Right cardiac atrium (tissue), 5 donors: Measurements from ENCODE around the gene EFCAB6. TPM values are rescaled to one million over a fixed set of nuclear protein-coding genes. Genes with fewer than 3 reads are reported as not detected.

ENCODE experiments used
- ATAC-seq, 2 donors: fragments of 200-7000 bp; cut with Tn5 transposase; one replicate each; pipeline versions ENCODE4 v1.8.0 to v1.9.1; 2020; ENCODE audit warnings: moderate library complexity in 2 of 2, mild to moderate bottlenecking in 1 of 2
- DNase-seq, 3 donors: peaks; one replicate each; pipeline ENCODE4 v3.0.0-alpha.2; 2020
- H3K27ac ChIP-seq: one replicate; pipeline ENCODE4 v1.5.1; 2013; ENCODE audit warnings: mild to moderate bottlenecking, low read length, control low read depth, moderate library complexity
- H3K27me3 ChIP-seq: one replicate; pipeline ENCODE4 v1.6.1; 2013; ENCODE audit not compliant: control insufficient read depth, insufficient read depth
- H3K4me1 ChIP-seq: one replicate; pipeline ENCODE4 v1.6.1; 2013; ENCODE audit warnings: low read length; ENCODE audit not compliant: control insufficient read depth, insufficient read depth
- H3K4me3 ChIP-seq: one replicate; pipeline ENCODE4 v1.5.1; 2013; ENCODE audit warnings: low read length, control low read depth
- H3K9me3 ChIP-seq: one replicate; pipeline ENCODE4 v1.6.1; 2013; ENCODE audit warnings: low read length; ENCODE audit not compliant: control insufficient read depth
- WGBS: extraction: QIAGEN DNeasy Blood & Tissue Kit; methylation state at CpG from one replicate; pipeline ENCODE4 v1.1.7; 2013; 5-methylcytosine and 5-hydroxymethylcytosine counted together
- intact Hi-C, 4 donors: fragments of 100-400 bp; cut with DNase I; formaldehyde crosslinking; loops; one replicate each; pipeline versions ENCODE4 v1.11.0 to v1.14.0; 2022 to 2023
- polyA plus RNA-seq: library from polyadenylated mRNA; stranded (reverse); fragments of 200-250 nt; gene quantifications from one replicate; pipeline ENCODE4 v1.2.3, GENCODE V29; 2013
- total RNA-seq, 4 donors: library from RNA; stranded (reverse); fragmentation: NEBNext Ultra II Directional; extraction: Animal tissue kit (Norgen Biotek cat#: 25700); gene quantifications; one replicate each; pipeline ENCODE4 v1.2.1, GENCODE V29; 2021
- donor health status: healthy with polysubstance abuse.
- donor health status: DM: no; HTN: yes; CAD: no.
- donor health status: DM: no; HTN: no; CAD: no.
- donor health status: DM: no; HTN: yes; CAD: no; lungs with severe emphysema.
- donor health status: DM: yes; HTN: yes; CAD: no.

The EFCAB6 gene
- total and polyA plus RNA-seq, 5 donors: 0.70 to 3.4 (median 1.8) TPM

- H3K4me3 ChIP-seq: no peak overlapping the region
- H3K27me3 ChIP-seq: no peaks in the 10 kb centered on the region
- H3K4me1 ChIP-seq: peaks cover 2% of the 10 kb centered on the region
- ATAC-seq (no peak), DNase-seq (peak in 2 of 3 donors; percentile 33 to 63)
- intact Hi-C loops: no loop called here
- no peaks in the 10 kb centered on the region for H3K9me3 ChIP-seq
- 62% methylated on average over 36 of the region's 36 CpGs for WGBS
- H3K27ac ChIP-seq: no peak overlapping the region
Measured at GRCh38 chr22:43833286-43834240, 21.5 kb upstream of the EFCAB6 start.

GRCh38 chr22:43832393-43833265 is 20.5 kb upstream of the EFCAB6 start:
- ATAC-seq (no peak), DNase-seq (peak in 2 of 3 donors; percentile 13 to 50)
- Histone ChIP-seq H3K9me3 (no peaks in the 10 kb centered on the region), H3K27me3 (no peaks in the 10 kb centered on the region), H3K4me3 (no peak overlapping the region), H3K27ac (no peak overlapping the region), H3K4me1 (peaks cover 2% of the 10 kb centered on the region)
- 89% methylated on average over 18 of the region's 18 CpGs for WGBS
- intact Hi-C loops: no loop called here

GRCh38 chr22:43831561-43832392 is 19.7 kb upstream of the EFCAB6 start:
- no peak overlapping the region for H3K4me3 ChIP-seq
- WGBS: 93% methylated on average over 33 of the region's 33 CpGs
- H3K9me3 ChIP-seq: no peaks in the 10 kb centered on the region
- intact Hi-C loops: no loop called here
- DNase-seq: peak in 2 of 3 donors; percentile 9 to 45
- ATAC-seq: no peak
- H3K4me1 ChIP-seq: peaks cover 2% of the 10 kb centered on the region
- H3K27me3 ChIP-seq: no peaks in the 10 kb centered on the region
- no peak overlapping the region for H3K27ac ChIP-seq

- Histone ChIP-seq H3K4me1 (peaks cover 2% of the 10 kb centered on the region), H3K27ac (peak overlapping the region; percentile 13), H3K9me3 (no peaks in the 10 kb centered on the region), H3K27me3 (no peaks in the 10 kb centered on the region), H3K4me3 (no peak overlapping the region)
- 72% methylated on average over 12 of the region's 12 CpGs for WGBS
- ATAC-seq (no peak), DNase-seq (peak in 2 of 3 donors; percentile 21 to 48)
- intact Hi-C loops: no loop called here
Measured at GRCh38 chr22:43830931-43831560, 18.9 kb upstream of the EFCAB6 start.

- no peaks in the 10 kb centered on the region for H3K27me3 ChIP-seq
- WGBS: 39% methylated on average over 33 of the region's 33 CpGs
- ATAC-seq (peak; percentile 79 to 80), DNase-seq (peak; percentile 92 to 94 (median 94))
- no peaks in the 10 kb centered on the region for H3K9me3 ChIP-seq
- peak overlapping the region; percentile 83 for H3K27ac ChIP-seq
- intact Hi-C loops: loop anchor here in 1 of 4 donors (10.0 kb wide), 1 partner anchor 445 kb away; no protein-coding TSS in a partner anchor
- peaks cover 2% of the 10 kb centered on the region for H3K4me1 ChIP-seq
- H3K4me3 ChIP-seq: no peak overlapping the region
Measured at GRCh38 chr22:43829904-43830851, 18.1 kb upstream of the EFCAB6 start.

GRCh38 chr22:43828998-43829782 is 17.1 kb upstream of the EFCAB6 start:
- H3K27me3 ChIP-seq: no peaks in the 10 kb centered on the region
- intact Hi-C loops: loop anchor here in 1 of 4 donors (10.0 kb wide), 1 partner anchor 444 kb away; no protein-coding TSS in a partner anchor
- ATAC-seq (peak; percentile 72 to 75), DNase-seq (peak; percentile 90 to 95 (median 94))
- H3K4me1 ChIP-seq: peaks cover 2% of the 10 kb centered on the region
- H3K9me3 ChIP-seq: no peaks in the 10 kb centered on the region
- H3K4me3 ChIP-seq: no peak overlapping the region
- peak overlapping the region; percentile 14 for H3K27ac ChIP-seq
- 29% methylated on average over 20 of the region's 20 CpGs for WGBS

GRCh38 chr22:43828725-43828997 is 16.6 kb upstream of the EFCAB6 start:
- intact Hi-C loops: loop anchor here in 1 of 4 donors (10.0 kb wide), 1 partner anchor 444 kb away; no protein-coding TSS in a partner anchor
- H3K4me1 ChIP-seq: peaks cover 2% of the 10 kb centered on the region
- H3K27me3 ChIP-seq: no peaks in the 10 kb centered on the region
- no peak for ATAC-seq
- H3K27ac ChIP-seq: no peak overlapping the region
- no peak for DNase-seq
- no peaks in the 10 kb centered on the region for H3K9me3 ChIP-seq
- no peak overlapping the region for H3K4me3 ChIP-seq
- 61% methylated on average over 6 of the region's 6 CpGs for WGBS

- Histone ChIP-seq H3K27ac (no peak overlapping the region), H3K9me3 (no peaks in the 10 kb centered on the region), H3K4me1 (peaks cover 2% of the 10 kb centered on the region), H3K4me3 (no peak overlapping the region), H3K27me3 (no peaks in the 10 kb centered on the region)
- ATAC-seq (no peak), DNase-seq (peak in 1 of 3 donors; percentile 10)
- 85% methylated on average over 16 of the region's 16 CpGs for WGBS
- intact Hi-C loops: loop anchor here in 1 of 4 donors (10.0 kb wide), 1 partner anchor 443 kb away; no protein-coding TSS in a partner anchor
Measured at GRCh38 chr22:43827926-43828724, 16.0 kb upstream of the EFCAB6 start.
